ENCODE results near the gene OR1M1.
A peak's percentile ranks its signal among the peaks of the same experiment; 100 is the strongest.

The OR1M1 gene

GRCh38 chr19:9132422-9132821 is 45.6 kb downstream of the OR1M1 start:
- no peak for TF ChIP-seq SPI1 (IDR thresholded peaks at IDR 0.05; ENCODE audit: borderline replicate concordance, low read depth)
- no peak for TF ChIP-seq POLR2AphosphoS5 (IDR thresholded peaks at IDR 0.05; ENCODE audit: low read depth)
- no peak for TF ChIP-seq GABPA (IDR thresholded peaks at IDR 0.05; ENCODE audit: low read depth)
- no peak for TF ChIP-seq CTCF (IDR thresholded peaks at IDR 0.05; ENCODE audit: insufficient read depth, low read length)
- TF ChIP-seq, protein P1, sequence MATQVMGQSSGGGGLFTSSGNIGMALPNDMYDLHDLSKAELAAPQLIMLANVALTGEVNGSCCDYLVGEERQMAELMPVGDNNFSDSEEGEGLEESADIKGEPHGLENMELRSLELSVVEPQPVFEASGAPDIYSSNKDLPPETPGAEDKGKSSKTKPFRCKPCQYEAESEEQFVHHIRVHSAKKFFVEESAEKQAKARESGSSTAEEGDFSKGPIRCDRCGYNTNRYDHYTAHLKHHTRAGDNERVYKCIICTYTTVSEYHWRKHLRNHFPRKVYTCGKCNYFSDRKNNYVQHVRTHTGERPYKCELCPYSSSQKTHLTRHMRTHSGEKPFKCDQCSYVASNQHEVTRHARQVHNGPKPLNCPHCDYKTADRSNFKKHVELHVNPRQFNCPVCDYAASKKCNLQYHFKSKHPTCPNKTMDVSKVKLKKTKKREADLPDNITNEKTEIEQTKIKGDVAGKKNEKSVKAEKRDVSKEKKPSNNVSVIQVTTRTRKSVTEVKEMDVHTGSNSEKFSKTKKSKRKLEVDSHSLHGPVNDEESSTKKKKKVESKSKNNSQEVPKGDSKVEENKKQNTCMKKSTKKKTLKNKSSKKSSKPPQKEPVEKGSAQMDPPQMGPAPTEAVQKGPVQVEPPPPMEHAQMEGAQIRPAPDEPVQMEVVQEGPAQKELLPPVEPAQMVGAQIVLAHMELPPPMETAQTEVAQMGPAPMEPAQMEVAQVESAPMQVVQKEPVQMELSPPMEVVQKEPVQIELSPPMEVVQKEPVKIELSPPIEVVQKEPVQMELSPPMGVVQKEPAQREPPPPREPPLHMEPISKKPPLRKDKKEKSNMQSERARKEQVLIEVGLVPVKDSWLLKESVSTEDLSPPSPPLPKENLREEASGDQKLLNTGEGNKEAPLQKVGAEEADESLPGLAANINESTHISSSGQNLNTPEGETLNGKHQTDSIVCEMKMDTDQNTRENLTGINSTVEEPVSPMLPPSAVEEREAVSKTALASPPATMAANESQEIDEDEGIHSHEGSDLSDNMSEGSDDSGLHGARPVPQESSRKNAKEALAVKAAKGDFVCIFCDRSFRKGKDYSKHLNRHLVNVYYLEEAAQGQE (IDR thresholded peaks at IDR 0.05; ENCODE audit: insufficient replicate concordance, low read depth) = no peak
- no peak overlapping the region for H3K4me3 ChIP-seq (replicated peaks; ENCODE audit: insufficient read depth, low read length)
- H3K27me3 ChIP-seq (ENCODE audit: insufficient read depth, poor library complexity, severe bottlenecking) = no peaks in the 10 kb centered on the region
- DNase-seq (ENCODE audit: low read depth in 1 of 2, low spot score in 1 of 2) = no peak
- H3K27ac ChIP-seq (replicated peaks) = no peak overlapping the region

DNA sequence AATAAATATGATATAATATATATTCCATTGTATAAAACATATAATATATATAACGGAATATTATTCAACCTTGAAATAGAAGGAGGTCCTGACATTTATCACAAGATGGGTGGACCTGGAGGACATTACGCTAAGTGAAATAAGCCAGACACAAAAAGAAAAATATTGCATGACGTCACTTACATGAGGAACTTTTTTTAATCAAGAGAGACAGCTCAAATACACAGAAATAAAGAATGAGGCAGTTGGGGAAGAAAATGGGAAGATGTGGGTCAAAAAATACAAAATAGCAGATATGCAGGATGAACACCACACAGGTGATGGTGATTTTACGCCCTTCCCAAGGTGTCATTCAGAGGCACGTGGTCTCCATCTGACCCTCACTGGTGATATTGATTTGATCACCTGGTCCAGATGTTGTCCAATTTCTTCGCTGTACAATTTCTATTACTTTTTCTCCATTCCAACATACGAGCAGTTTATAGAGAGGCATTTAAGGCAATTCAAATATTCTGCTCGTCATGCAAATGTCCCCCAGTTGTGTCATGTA is 52.8 kb downstream of the OR1M1 start:
- no peaks in the 10 kb centered on the region for H3K27me3 ChIP-seq (ENCODE audit: insufficient read depth, poor library complexity, severe bottlenecking)
- peak overlapping the region; percentile 83 for H3K27ac ChIP-seq (replicated peaks)
- TF ChIP-seq SPI1 (IDR thresholded peaks at IDR 0.05; ENCODE audit: borderline replicate concordance, low read depth) (no peak), GABPA (IDR thresholded peaks at IDR 0.05; ENCODE audit: low read depth) (no peak), CTCF (IDR thresholded peaks at IDR 0.05; ENCODE audit: insufficient read depth, low read length) (no peak), POLR2AphosphoS5 (IDR thresholded peaks at IDR 0.05; ENCODE audit: low read depth) (no peak)
- TF ChIP-seq, protein P1 (IDR thresholded peaks at IDR 0.05; ENCODE audit: insufficient replicate concordance, low read depth) = no peak
- DNase-seq (ENCODE audit: low read depth in 1 of 2, low spot score in 1 of 2) = no peak
- H3K4me3 ChIP-seq (replicated peaks; ENCODE audit: insufficient read depth, low read length) = peak overlapping the region; percentile 91

DNA sequence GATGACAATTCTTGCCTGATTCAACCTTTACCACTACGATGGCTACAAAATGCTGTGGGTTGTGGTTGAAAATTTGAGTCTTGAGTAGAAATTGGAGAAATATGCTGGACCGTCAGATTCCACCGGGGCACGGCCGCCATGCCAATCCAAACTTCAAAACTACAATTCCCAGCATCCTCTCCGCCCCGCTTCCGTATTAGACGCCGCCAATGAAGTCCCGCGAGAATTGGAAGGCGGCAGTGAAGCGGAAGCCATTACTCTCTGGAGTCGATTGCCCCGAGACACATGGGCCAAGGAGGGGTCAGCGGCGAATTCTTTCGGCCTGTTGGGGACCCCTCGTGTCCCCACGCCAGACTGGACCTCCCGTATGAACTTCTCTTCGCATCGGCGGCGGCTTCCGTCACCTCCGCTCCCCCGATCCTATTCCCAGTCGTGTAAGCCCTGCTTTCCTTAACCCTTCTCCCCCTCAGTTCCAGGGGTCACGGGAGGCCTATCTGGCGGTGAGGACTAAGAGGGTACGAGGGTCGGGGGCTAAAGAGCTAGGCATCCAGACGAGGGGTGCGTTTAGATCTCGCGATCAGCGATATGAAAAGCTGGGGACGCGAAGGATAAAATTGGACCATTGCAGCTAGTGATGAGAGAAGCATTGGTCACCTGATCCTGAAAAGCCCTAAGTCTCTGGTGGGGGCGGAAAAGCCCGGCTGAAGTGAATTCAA is 53.5 kb downstream of the OR1M1 start, which contains the start of gene ZNF317:
Gene ZNF317 (plus strand): TSS at position 239 of the 716 bp plus-strand sequence. CDS start 15,620 bp downstream, outside the sequence.
- H3K27me3 ChIP-seq (ENCODE audit: insufficient read depth, poor library complexity, severe bottlenecking) = no peaks in the 10 kb centered on the region
- H3K4me3 ChIP-seq (replicated peaks; ENCODE audit: insufficient read depth, low read length) = peak within 1 kb of the TSS; percentile 91
- peak; percentile 78 to 93 for DNase-seq (ENCODE audit: low read depth in 1 of 2, low spot score in 1 of 2)
- peak within 1 kb of the TSS; percentile 83 for H3K27ac ChIP-seq (replicated peaks)
- TF ChIP-seq POLR2AphosphoS5 (IDR thresholded peaks at IDR 0.05; ENCODE audit: low read depth) (peak; percentile 96), CTCF (IDR thresholded peaks at IDR 0.05; ENCODE audit: insufficient read depth, low read length) (no peak), GABPA (IDR thresholded peaks at IDR 0.05; ENCODE audit: low read depth) (peak; percentile 60), SPI1 (IDR thresholded peaks at IDR 0.05; ENCODE audit: borderline replicate concordance, low read depth) (peak; percentile 72)
- TF ChIP-seq, protein P1 (IDR thresholded peaks at IDR 0.05; ENCODE audit: insufficient replicate concordance, low read depth) = peak; percentile 75

All from HL-60 (cell line).